ENCODE data around the gene CAMTA1. TPM values are rescaled to one million over a fixed set of nuclear protein-coding genes. Genes with fewer than 3 reads are reported as not detected.

The CAMTA1 gene
- polyA plus RNA-seq, 1 donor (not counting 4 experiments of a cell fraction or from before 2014, with no cell fraction given) = 51.4 TPM

GRCh38 chr1:7760245-7760644 lies 975.0 kb downstream of the CAMTA1 start:
- H3K9me3 ChIP-seq (ENCODE audit: control insufficient read depth, low read depth, low read length) = no peaks in the 10 kb centered on the region
- H4K20me1 ChIP-seq (ENCODE audit: control insufficient read depth, extremely low read depth, insufficient read depth, low read length) = no peaks in the 10 kb centered on the region
- H3K4me2 ChIP-seq (ENCODE audit: control insufficient read depth, extremely low read depth, insufficient read depth, low read depth, low read length) = no peak overlapping the region
- no peaks in the 10 kb centered on the region for H3K4me1 ChIP-seq (ENCODE audit: control insufficient read depth, extremely low read depth, insufficient read depth, low read length)
- H3K27ac ChIP-seq (ENCODE audit: control insufficient read depth, insufficient read depth, low read length) = no peak overlapping the region
- FAIRE-seq = no peak
- no peak overlapping the region for H2AFZ ChIP-seq (ENCODE audit: control insufficient read depth, low read length)
- H3K4me3 ChIP-seq (ENCODE audit: control insufficient read depth in 2 of 3, extremely low read depth in 1 of 3, insufficient read depth in 2 of 3, low read depth in 1 of 3, low read length in 3 of 3) = no peak overlapping the region
- no peak for TF ChIP-seq CTCF (optimal IDR thresholded peaks at IDR 0.05 in 1 of 3, IDR thresholded peaks at IDR 0.05 in 1 of 3, conservative IDR thresholded peaks at IDR 0.05 in 1 of 3; ENCODE audit: extremely low read depth in 1 of 3, insufficient read depth in 2 of 3, low read length in 3 of 3)
- no peak for DNase-seq (ENCODE audit: low read depth, low spot score)
- no peaks in the 10 kb centered on the region for H3K36me3 ChIP-seq (ENCODE audit: control insufficient read depth in 2 of 2, extremely low read depth in 1 of 2, insufficient read depth in 2 of 2, low read length in 2 of 2)
- H3K9me1 ChIP-seq (ENCODE audit: control insufficient read depth, extremely low read depth, insufficient read depth, low read length) = no peaks in the 10 kb centered on the region
- H3K9ac ChIP-seq (ENCODE audit: control insufficient read depth, extremely low read depth, insufficient read depth, low read length) = no peak overlapping the region
- H3K79me2 ChIP-seq (ENCODE audit: control insufficient read depth, insufficient read depth, low read length) = no peaks in the 10 kb centered on the region
- dilution Hi-C loops (cut with MboI; ENCODE audit: extremely low pct_ligation_motif_present, low sequenced_read_pairs) = no loop called here
- no peaks in the 10 kb centered on the region for H3K27me3 ChIP-seq (ENCODE audit: control insufficient read depth, extremely low read depth, insufficient read depth, low read length)

DNA sequence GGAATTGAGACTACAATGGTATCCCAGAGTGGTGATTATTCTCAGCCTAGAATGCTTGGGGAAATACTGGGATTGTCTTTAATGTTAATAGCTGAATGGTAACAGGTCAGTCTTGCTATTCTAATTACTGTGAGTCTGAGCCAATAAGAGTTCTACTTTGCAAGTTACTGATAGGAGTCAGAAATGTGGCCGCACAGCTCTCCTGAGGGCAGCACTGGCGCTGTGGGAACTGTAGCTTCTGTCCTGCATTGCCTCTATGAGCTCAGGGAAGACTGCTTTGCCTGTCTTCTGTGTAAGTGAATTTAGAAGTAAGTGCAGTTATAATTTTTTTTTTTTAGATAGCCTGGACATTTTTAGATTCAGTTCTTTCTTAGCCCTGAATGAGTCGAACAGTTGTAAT lies 975.8 kb downstream of the CAMTA1 start:
- dilution Hi-C loops (cut with MboI; ENCODE audit: extremely low pct_ligation_motif_present, low sequenced_read_pairs) = no loop called here
- FAIRE-seq (no peak), DNase-seq (ENCODE audit: low read depth, low spot score) (no peak)
- no peaks in the 10 kb centered on the region for H3K27me3 ChIP-seq (ENCODE audit: control insufficient read depth, extremely low read depth, insufficient read depth, low read length)
- no peaks in the 10 kb centered on the region for H3K79me2 ChIP-seq (ENCODE audit: control insufficient read depth, insufficient read depth, low read length)
- no peaks in the 10 kb centered on the region for H3K9me3 ChIP-seq (ENCODE audit: control insufficient read depth, low read depth, low read length)
- H3K4me1 ChIP-seq (ENCODE audit: control insufficient read depth, extremely low read depth, insufficient read depth, low read length) = no peaks in the 10 kb centered on the region
- no peaks in the 10 kb centered on the region for H4K20me1 ChIP-seq (ENCODE audit: control insufficient read depth, extremely low read depth, insufficient read depth, low read length)
- no peak overlapping the region for H3K27ac ChIP-seq (ENCODE audit: control insufficient read depth, insufficient read depth, low read length)
- no peak overlapping the region for H3K4me2 ChIP-seq (ENCODE audit: control insufficient read depth, extremely low read depth, insufficient read depth, low read depth, low read length)
- H2AFZ ChIP-seq (ENCODE audit: control insufficient read depth, low read length) = no peak overlapping the region
- TF ChIP-seq CTCF (optimal IDR thresholded peaks at IDR 0.05 in 1 of 3, IDR thresholded peaks at IDR 0.05 in 1 of 3, conservative IDR thresholded peaks at IDR 0.05 in 1 of 3; ENCODE audit: extremely low read depth in 1 of 3, insufficient read depth in 2 of 3, low read length in 3 of 3) (no peak), EZH2 (IDR thresholded peaks at IDR 0.05; ENCODE audit: low read length) (no peak)
- H3K36me3 ChIP-seq (ENCODE audit: control insufficient read depth in 2 of 2, extremely low read depth in 1 of 2, insufficient read depth in 2 of 2, low read length in 2 of 2) = no peaks in the 10 kb centered on the region
- no peak overlapping the region for H3K9ac ChIP-seq (ENCODE audit: control insufficient read depth, extremely low read depth, insufficient read depth, low read length)
- no peak overlapping the region for H3K4me3 ChIP-seq (ENCODE audit: control insufficient read depth in 2 of 3, extremely low read depth in 1 of 3, insufficient read depth in 2 of 3, low read depth in 1 of 3, low read length in 3 of 3)
- H3K9me1 ChIP-seq (ENCODE audit: control insufficient read depth, extremely low read depth, insufficient read depth, low read length) = no peaks in the 10 kb centered on the region

Measured in keratinocyte (primary cell).